ENCODE measurements around the gene FHOD3. TPM values are rescaled to one million over a fixed set of nuclear protein-coding genes. Genes with fewer than 3 reads are reported as not detected.
"Not testable (repeated sequence)": the region's sequence is repeated elsewhere in the genome, so short reads cannot be mapped to it uniquely, and the experiment has no call there.

Gene FHOD3
- total RNA-seq, 4 donors from 2014 or later = 3.5 to 40.0 (median 14.5) TPM

GRCh38 chr18:36759167-36759776, 461.8 kb downstream of the FHOD3 start:
- H3K27ac ChIP-seq = no peak overlapping the region
- H3K9me3 ChIP-seq = no peaks in the 10 kb centered on the region
- TF ChIP-seq CTCF (IDR thresholded peaks at IDR 0.05) (no peak), EP300 (IDR thresholded peaks at IDR 0.05; ENCODE audit: low read depth) (no peak), POLR2AphosphoS5 (IDR thresholded peaks at IDR 0.05) (no peak), POLR2A (IDR thresholded peaks at IDR 0.05) (no peak)
- no peaks in the 10 kb centered on the region for H3K36me3 ChIP-seq
- intact Hi-C loops (cut with DNase I; ENCODE audit: low total_unique reads) (loop anchor here (5.0 kb wide), 1 partner anchor 72 kb away; no protein-coding TSS in a partner anchor), in situ Hi-C loops (cut with MboI; ENCODE audit: low pct_ligation_motif_present in 1 of 4, low pct_unique_long_range_greater_than_20kb in 1 of 4, low sequenced_read_pairs in 3 of 4) (loop anchor here in 1 of 4 donors (10.0 to 25.0 kb wide), 2 partner anchors 74 to 472 kb away; partner anchors contain the start of gene FHOD3)
- H3K4me1 ChIP-seq = peaks cover 0 to 8% (median 3%) of the 10 kb centered on the region in 4 donors
- no peak overlapping the region for H3K4me3 ChIP-seq
- no peaks in the 10 kb centered on the region for H3K27me3 ChIP-seq
- 55% methylated on average over 6 of the region's 6 CpGs; no CpG with 5 or more reads in 1 of the 2 donors for WGBS, 2 donors (ENCODE audit: low coverage in 1 of 2)
- DNase-seq = no peak

- intact Hi-C loops (cut with DNase I; ENCODE audit: low total_unique reads) = loop anchor here (5.0 kb wide), 1 partner anchor 178 kb away; no protein-coding TSS in a partner anchor
- WGBS, 2 donors (ENCODE audit: low coverage in 1 of 2) = 95% methylated on average over 29 of the region's 29 CpGs; no CpG with 5 or more reads in 1 of the 2 donors
Measured at GRCh38 chr18:36760598-36760997, 463.1 kb downstream of the FHOD3 start.

GRCh38 chr18:36761186-36761698, 463.7 kb downstream of the FHOD3 start:
- intact Hi-C loops (cut with DNase I; ENCODE audit: low total_unique reads) = loop anchor here (5.0 kb wide), 1 partner anchor 179 kb away; no protein-coding TSS in a partner anchor
- Histone ChIP-seq H3K36me3 (no peaks in the 10 kb centered on the region), H3K27ac (no peak overlapping the region), H3K4me1 (peaks cover 0 to 8% (median 3%) of the 10 kb centered on the region in 4 donors), H3K27me3 (no peaks in the 10 kb centered on the region), H3K9me3 (no peaks in the 10 kb centered on the region), H3K4me3 (no peak overlapping the region)
- WGBS, 2 donors (ENCODE audit: low coverage in 1 of 2) = 72 to 92% methylated on average over 5 to 12 of the region's 12 CpGs
- no peak for DNase-seq
- no peak for TF ChIP-seq CTCF (IDR thresholded peaks at IDR 0.05)
- no peak for TF ChIP-seq POLR2AphosphoS5 (IDR thresholded peaks at IDR 0.05)
- no peak for TF ChIP-seq EP300 (IDR thresholded peaks at IDR 0.05; ENCODE audit: low read depth)
- no peak for TF ChIP-seq POLR2A (IDR thresholded peaks at IDR 0.05)
- in situ Hi-C loops (cut with MboI; ENCODE audit: low pct_ligation_motif_present in 1 of 4, low pct_unique_long_range_greater_than_20kb in 1 of 4, low sequenced_read_pairs in 3 of 4) = loop anchor here in 1 of 4 donors (25.0 kb wide), 1 partner anchor 474 kb away; the partner anchor contains the start of gene FHOD3

More at GRCh38 chr18:36760598-36760997, 463.1 kb downstream of the FHOD3 start:
- peaks cover 0 to 8% (median 3%) of the 10 kb centered on the region in 4 donors for H3K4me1 ChIP-seq
- DNase-seq = no peak
- H3K36me3 ChIP-seq = no peaks in the 10 kb centered on the region
- in situ Hi-C loops (cut with MboI; ENCODE audit: low pct_ligation_motif_present in 1 of 4, low pct_unique_long_range_greater_than_20kb in 1 of 4, low sequenced_read_pairs in 3 of 4) = loop anchor here in 1 of 4 donors (25.0 kb wide), 1 partner anchor 473 kb away; the partner anchor contains the start of gene FHOD3
- no peak for TF ChIP-seq POLR2AphosphoS5 (IDR thresholded peaks at IDR 0.05)
- TF ChIP-seq CTCF (IDR thresholded peaks at IDR 0.05) = no peak
- TF ChIP-seq EP300 (IDR thresholded peaks at IDR 0.05; ENCODE audit: low read depth) = no peak
- TF ChIP-seq POLR2A (IDR thresholded peaks at IDR 0.05) = no peak
- no peaks in the 10 kb centered on the region for H3K27me3 ChIP-seq
- H3K27ac ChIP-seq = no peak overlapping the region
- H3K4me3 ChIP-seq = no peak overlapping the region
- no peaks in the 10 kb centered on the region for H3K9me3 ChIP-seq

GRCh38 chr18:36762074-36762473, 464.6 kb downstream of the FHOD3 start:
- no peaks in the 10 kb centered on the region for H3K9me3 ChIP-seq
- TF ChIP-seq CTCF (IDR thresholded peaks at IDR 0.05) (no peak), POLR2A (IDR thresholded peaks at IDR 0.05) (no peak), POLR2AphosphoS5 (IDR thresholded peaks at IDR 0.05) (no peak), EP300 (IDR thresholded peaks at IDR 0.05; ENCODE audit: low read depth) (no peak)
- intact Hi-C loops (cut with DNase I; ENCODE audit: low total_unique reads) (loop anchor here (5.0 kb wide), 1 partner anchor 180 kb away; no protein-coding TSS in a partner anchor), in situ Hi-C loops (cut with MboI; ENCODE audit: low pct_ligation_motif_present in 1 of 4, low pct_unique_long_range_greater_than_20kb in 1 of 4, low sequenced_read_pairs in 3 of 4) (loop anchor here in 1 of 4 donors (25.0 kb wide), 1 partner anchor 475 kb away; the partner anchor contains the start of gene FHOD3)
- no peaks in the 10 kb centered on the region for H3K27me3 ChIP-seq
- DNase-seq = no peak
- no peaks in the 10 kb centered on the region for H3K36me3 ChIP-seq
- H3K27ac ChIP-seq = no peak overlapping the region
- no peaks in the 10 kb centered on the region for H3K4me1 ChIP-seq
- no peak overlapping the region for H3K4me3 ChIP-seq
- WGBS, 2 donors (ENCODE audit: low coverage in 1 of 2) = 79 to 83% methylated on average over 1 to 2 of the region's 2 CpGs

GRCh38 chr18:36762965-36763364, 465.5 kb downstream of the FHOD3 start:
- H3K27ac ChIP-seq, H3K4me1 ChIP-seq, H3K27me3 ChIP-seq, H3K9me3 ChIP-seq, H3K36me3 ChIP-seq, DNase-seq, H3K4me3 ChIP-seq: not testable (repeated sequence)
- 95 to 96% methylated on average over 26 of the region's 26 CpGs for WGBS, 2 donors (ENCODE audit: low coverage in 1 of 2)
- in situ Hi-C loops (cut with MboI; ENCODE audit: low pct_ligation_motif_present in 1 of 4, low pct_unique_long_range_greater_than_20kb in 1 of 4, low sequenced_read_pairs in 3 of 4) = loop anchor here in 1 of 4 donors (25.0 kb wide), 1 partner anchor 476 kb away; the partner anchor contains the start of gene FHOD3
- intact Hi-C loops (cut with DNase I; ENCODE audit: low total_unique reads) = loop anchor here (5.0 kb wide), 1 partner anchor 181 kb away; no protein-coding TSS in a partner anchor
